AG10803 (cell line): Measurements from ENCODE around the gene ATG12.

Experiments
- DNase-seq: peaks from one replicate; pipeline ENCODE4 v3.0.0; 2010; ENCODE audit warnings: low read depth
- H3K4me3 ChIP-seq: 2 replicates; pipeline ENCODE4 v1.5.1; 2011; ENCODE audit warnings: mild to moderate bottlenecking, low read length, control low read depth
- CTCF ChIP-seq: conservative IDR thresholded peaks from 2 replicates; pipeline ENCODE4 v1.5.1; 2011; ENCODE audit warnings: mild to moderate bottlenecking, low read length, control low read depth, inconsistent platforms

The ATG12 gene

GRCh38 chr5:115854139-115854538 lies 12.8 kb upstream of the ATG12 start:
- no peak for TF ChIP-seq CTCF
- DNase-seq = no peak
- no peak overlapping the region for H3K4me3 ChIP-seq

GRCh38 chr5:115850744-115851416 lies 9.5 kb upstream of the ATG12 start:
- no peak overlapping the region for H3K4me3 ChIP-seq
- no peak for TF ChIP-seq CTCF
- DNase-seq = peak; percentile 32

- no peak for DNase-seq
- TF ChIP-seq CTCF = no peak
- H3K4me3 ChIP-seq = no peak overlapping the region
Measured at GRCh38 chr5:115849258-115849798, 8.0 kb upstream of the ATG12 start.

- TF ChIP-seq CTCF = no peak
- no peak for DNase-seq
Measured at GRCh38 chr5:115847290-115847689, 5.9 kb upstream of the ATG12 start.

GRCh38 chr5:115844321-115844817 lies 3.0 kb upstream of the ATG12 start:
- TF ChIP-seq CTCF = no peak
- peak overlapping the region; percentile 77 for H3K4me3 ChIP-seq
- DNase-seq = peak; percentile 16

More at GRCh38 chr5:115847290-115847689, 5.9 kb upstream of the ATG12 start:
- H3K4me3 ChIP-seq = no peak overlapping the region

GRCh38 chr5:115843444-115844130 lies 2.2 kb upstream of the ATG12 start:
- peak overlapping the region; percentile 77 for H3K4me3 ChIP-seq
- DNase-seq = no peak
- TF ChIP-seq CTCF = no peak
